Measurements from ENCODE around the gene CEACAM6. TPM values are rescaled to one million over a fixed set of nuclear protein-coding genes. Genes with fewer than 3 reads are reported as not detected.

CEACAM6 gene
- total RNA-seq, 1 experiment from 2014 or later: 0.21 TPM

GRCh38 chr19:41811036-41811435 lies 55.7 kb downstream of the CEACAM6 start:
- ChIA-PET CTCF (interaction anchor here (0.6 kb wide), 1 partner anchor 9 kb away, joined by 7 read pairs; no protein-coding TSS in a partner anchor), POLR2A (no interaction called here)
- intact Hi-C loops (cut with micrococcal nuclease; ENCODE audit: unreplicated experiment): no loop called here
- in situ Hi-C loops (cut with HindIII; ENCODE audit: low pct_unique_long_range_greater_than_20kb, low sequenced_read_pairs): no loop called here
- TF ChIP-seq REST (IDR thresholded peaks at IDR 0.05; ENCODE audit: insufficient read depth in 1 of 2, low read depth in 2 of 2, low read length in 1 of 2): no peak
- no peak for TF ChIP-seq SIN3A (IDR thresholded peaks at IDR 0.05; ENCODE audit: borderline replicate concordance, insufficient read depth, low read depth, low read length)
- no peak for TF ChIP-seq CTCF (IDR thresholded peaks at IDR 0.05)
- TF ChIP-seq POLR2AphosphoS5 (IDR thresholded peaks at IDR 0.05; ENCODE audit: low read depth, low read length): no peak
- no peak for TF ChIP-seq TCF7L2 (IDR thresholded peaks at IDR 0.05; ENCODE audit: low read depth, low read length)
- Histone ChIP-seq H3K27ac (ENCODE audit: low read length) (no peak overlapping the region), H3K4me1 (ENCODE audit: control insufficient read depth, insufficient read depth, low read length) (no peaks in the 10 kb centered on the region), H3K36me3 (ENCODE audit: control insufficient read depth, insufficient read depth, low read length) (no peaks in the 10 kb centered on the region), H3K9me3 (ENCODE audit: control insufficient read depth, insufficient read depth, low read depth, low read length) (no peaks in the 10 kb centered on the region), H3K27me3 (ENCODE audit: control insufficient read depth, insufficient read depth, low read length) (no peaks in the 10 kb centered on the region), H3K4me3 (ENCODE audit: low read depth in 2 of 2, low read length in 2 of 2) (no peak overlapping the region)
- BruUV-seq (replicated peaks): no TSS peak
- ATAC-seq: no peak
- DNase-seq (ENCODE audit: low read depth, low spot score): no peak

GRCh38 chr19:41811981-41812380 lies 56.7 kb downstream of the CEACAM6 start:
- CTCF ChIA-PET: no interaction called here
- no peaks in the 10 kb centered on the region for H3K4me1 ChIP-seq (ENCODE audit: control insufficient read depth, insufficient read depth, low read length)
- BruUV-seq (replicated peaks): no TSS peak
- no peak overlapping the region for H3K4me3 ChIP-seq (ENCODE audit: low read depth in 2 of 2, low read length in 2 of 2)
- intact Hi-C loops (cut with micrococcal nuclease; ENCODE audit: unreplicated experiment) (no loop called here), in situ Hi-C loops (cut with HindIII; ENCODE audit: low pct_unique_long_range_greater_than_20kb, low sequenced_read_pairs) (no loop called here)
- no peak overlapping the region for H3K27ac ChIP-seq (ENCODE audit: low read length)
- POLR2A ChIA-PET: no interaction called here
- H3K9me3 ChIP-seq (ENCODE audit: control insufficient read depth, insufficient read depth, low read depth, low read length): no peaks in the 10 kb centered on the region
- TF ChIP-seq REST (IDR thresholded peaks at IDR 0.05; ENCODE audit: insufficient read depth in 1 of 2, low read depth in 2 of 2, low read length in 1 of 2) (no peak), TCF7L2 (IDR thresholded peaks at IDR 0.05; ENCODE audit: low read depth, low read length) (no peak), POLR2AphosphoS5 (IDR thresholded peaks at IDR 0.05; ENCODE audit: low read depth, low read length) (no peak), CTCF (IDR thresholded peaks at IDR 0.05) (no peak), SIN3A (IDR thresholded peaks at IDR 0.05; ENCODE audit: borderline replicate concordance, insufficient read depth, low read depth, low read length) (no peak)
- ATAC-seq (no peak), DNase-seq (ENCODE audit: low read depth, low spot score) (no peak)
- H3K36me3 ChIP-seq (ENCODE audit: control insufficient read depth, insufficient read depth, low read length): no peaks in the 10 kb centered on the region
- no peaks in the 10 kb centered on the region for H3K27me3 ChIP-seq (ENCODE audit: control insufficient read depth, insufficient read depth, low read length)
